ENCODE results near the gene RPAP2.

- TF ChIP-seq CTCF (IDR thresholded peaks at IDR 0.05; ENCODE audit: extremely low read depth in 1 of 2, insufficient read depth in 1 of 2, low read depth in 1 of 2, low read length in 2 of 2) (no peak), EZH2 (IDR thresholded peaks at IDR 0.05; ENCODE audit: borderline replicate concordance, low read depth, low read length, severe bottlenecking) (no peak), MAX (IDR thresholded peaks at IDR 0.05; ENCODE audit: insufficient read depth, insufficient read length) (no peak), POLR2A (IDR thresholded peaks at IDR 0.05; ENCODE audit: low read depth, low read length) (no peak), POLR2AphosphoS5 (IDR thresholded peaks at IDR 0.05; ENCODE audit: insufficient read depth, low read depth, low read length) (no peak), MYC (IDR thresholded peaks at IDR 0.05; ENCODE audit: low read depth, low read length) (no peak)
Observed at GRCh38 chr1:92424381-92424780, 125.5 kb downstream of the RPAP2 start.

Data from endothelial cell of umbilical vein (primary cell).